ENCODE measurements around the gene DCBLD2.

Gene DCBLD2

DNA sequence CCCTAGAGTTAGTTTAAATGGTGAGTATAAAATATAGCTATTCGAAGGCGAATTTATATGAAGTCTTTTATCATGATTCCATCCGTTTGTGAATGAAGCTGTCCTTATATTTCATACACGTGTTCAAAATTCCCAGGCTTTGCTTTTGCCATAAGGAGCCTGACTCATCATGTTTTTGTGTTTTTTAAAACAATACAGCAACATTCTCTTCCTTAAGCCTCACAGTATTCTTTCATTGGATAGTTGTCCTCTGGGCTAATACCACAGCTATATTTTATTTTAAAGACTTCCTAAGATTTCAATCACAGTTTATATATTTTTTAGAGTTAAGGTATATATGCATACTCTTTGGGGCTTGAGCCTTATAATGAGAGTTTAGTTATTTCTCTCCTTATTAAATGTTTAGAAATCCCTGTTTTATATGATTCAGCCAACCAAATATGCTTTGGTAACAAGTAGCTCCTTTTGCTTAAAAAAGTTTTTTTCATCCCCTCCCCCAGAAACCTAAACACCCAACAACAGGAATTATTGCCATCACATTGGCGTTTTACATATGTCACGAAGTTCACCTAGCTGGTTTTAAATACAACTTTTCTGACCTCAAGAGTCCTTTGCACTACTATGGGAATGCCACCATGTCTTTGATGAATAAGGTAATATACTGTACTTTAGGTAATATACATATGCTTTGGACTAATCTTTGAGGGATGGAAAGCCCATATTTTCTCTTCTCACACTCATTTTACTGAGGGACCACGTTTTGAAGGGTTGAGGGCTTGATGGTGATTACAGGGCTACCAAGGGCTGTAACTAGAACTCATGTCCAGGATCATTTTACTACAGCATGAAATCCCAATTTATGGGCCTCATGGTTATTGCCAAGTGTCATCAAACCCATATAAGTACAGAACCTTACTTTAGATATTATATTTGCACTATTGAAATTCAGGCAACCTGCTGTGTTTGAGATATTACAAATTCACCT is 109.9 kb downstream of the DCBLD2 start:
- no peak for DNase-seq

DNA sequence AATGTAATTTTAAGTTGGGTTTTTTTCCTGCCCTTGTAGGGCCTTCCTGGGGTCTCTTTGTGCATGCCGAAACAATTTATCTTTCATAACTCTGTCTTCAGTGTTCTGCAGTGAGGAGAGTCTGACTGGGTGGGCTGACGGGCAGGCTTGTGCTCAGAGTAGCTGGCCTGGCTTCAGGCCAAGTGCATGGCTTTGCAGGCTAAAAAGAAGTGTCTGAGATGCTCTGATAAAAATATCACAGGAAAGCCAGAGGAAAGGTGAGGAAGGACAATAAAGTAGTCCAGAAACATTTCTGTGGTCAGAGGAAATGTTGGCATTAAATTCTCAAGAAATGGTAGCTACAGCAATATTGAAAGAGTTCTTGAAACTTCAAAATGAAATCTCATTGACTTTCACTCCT is 112.8 kb downstream of the DCBLD2 start:
- no peak for DNase-seq

DNA sequence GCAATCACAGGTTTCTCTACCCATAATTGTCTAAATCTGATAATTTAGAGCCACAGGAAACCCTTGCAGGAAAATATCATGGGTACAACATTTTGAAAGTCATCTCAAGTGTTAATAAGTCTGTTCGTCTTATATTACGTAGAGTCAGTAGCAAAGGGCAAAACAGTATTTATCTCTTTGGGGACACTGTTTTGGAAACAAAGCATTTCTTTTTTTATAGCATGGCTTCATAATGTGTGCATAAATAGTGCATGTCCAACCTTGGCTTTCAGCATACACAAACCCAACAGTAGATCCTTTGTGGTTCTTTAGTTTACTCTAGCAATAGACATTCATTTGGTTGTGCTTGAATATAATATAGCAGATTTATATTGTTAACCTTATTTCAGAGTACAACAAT is 114.3 kb downstream of the DCBLD2 start:
- no peak for DNase-seq

DNA sequence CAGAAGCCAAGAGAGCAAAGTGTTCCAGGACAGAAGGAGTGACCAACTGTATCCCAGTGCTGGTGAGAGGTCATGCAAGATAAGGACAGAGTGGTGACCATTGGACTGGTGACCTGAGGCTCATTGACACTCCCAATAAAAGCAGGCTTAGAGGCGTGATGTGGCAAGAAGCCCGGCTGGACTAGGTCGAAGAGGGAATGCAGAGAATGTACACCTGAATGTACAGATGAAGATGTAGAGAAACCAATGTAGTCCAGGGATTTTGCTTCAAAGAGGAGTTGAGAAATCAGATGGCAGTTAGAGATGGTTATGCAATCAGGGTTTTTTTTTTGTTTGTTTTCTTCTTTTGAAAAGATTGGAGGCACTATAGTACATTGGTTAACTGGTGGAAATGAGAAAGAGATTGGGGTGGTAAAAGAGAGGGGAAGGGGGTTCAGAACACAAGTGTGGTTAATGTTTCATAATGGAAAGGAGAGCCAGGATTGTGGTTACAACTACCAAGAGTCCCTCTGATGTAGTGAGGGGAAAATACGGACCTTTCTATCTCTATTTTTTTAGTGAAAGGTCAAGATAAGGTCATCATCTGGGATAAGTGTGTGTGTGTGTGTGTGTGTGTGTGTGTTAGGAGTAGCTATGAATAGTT is 115.0 kb downstream of the DCBLD2 start:
- peak in 1 of 4 experiments; percentile 38 for DNase-seq

DNA sequence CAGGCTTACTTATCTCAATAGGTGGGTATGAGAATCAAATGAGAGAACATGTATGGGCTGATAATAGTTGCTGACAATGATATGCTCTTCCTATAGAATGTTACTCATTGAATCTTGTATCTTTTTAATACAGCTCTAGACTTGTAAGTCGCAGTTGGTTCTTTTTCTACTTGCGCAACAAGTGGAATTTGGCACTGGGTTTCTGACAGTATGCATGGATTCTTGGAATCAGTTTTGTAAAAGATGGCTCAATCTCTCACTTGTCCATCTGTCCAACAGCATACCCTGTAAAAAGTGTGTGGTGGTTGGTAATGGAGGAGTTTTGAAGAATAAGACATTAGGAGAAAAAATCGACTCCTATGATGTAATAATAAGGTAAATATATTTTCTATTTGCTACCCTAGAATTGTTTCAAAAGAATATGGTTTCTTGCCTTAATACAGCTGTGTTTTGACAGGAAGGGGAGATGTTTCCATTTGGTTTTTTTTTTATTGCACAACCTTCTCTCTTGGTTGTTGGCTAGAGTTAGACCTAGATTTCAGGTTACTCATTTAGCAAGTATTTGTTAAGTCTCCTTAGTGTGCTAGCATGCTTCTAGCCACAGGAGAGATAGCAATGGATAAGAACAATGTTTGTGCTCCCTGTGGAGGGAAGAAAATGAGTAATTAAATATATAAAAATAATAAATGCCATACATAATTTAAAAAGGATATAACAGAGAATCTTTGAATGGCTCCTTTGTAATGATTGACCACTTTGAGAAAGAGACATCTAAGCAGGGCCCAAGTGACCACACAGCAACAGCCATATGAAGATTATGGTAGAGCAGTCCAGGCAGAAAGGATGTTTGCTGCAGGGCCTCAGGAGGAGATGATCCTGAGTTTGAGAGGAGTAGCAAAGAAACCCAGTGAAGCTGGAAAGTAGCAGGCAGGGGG is 116.6 kb downstream of the DCBLD2 start:
- DNase-seq, result no peak

DNA sequence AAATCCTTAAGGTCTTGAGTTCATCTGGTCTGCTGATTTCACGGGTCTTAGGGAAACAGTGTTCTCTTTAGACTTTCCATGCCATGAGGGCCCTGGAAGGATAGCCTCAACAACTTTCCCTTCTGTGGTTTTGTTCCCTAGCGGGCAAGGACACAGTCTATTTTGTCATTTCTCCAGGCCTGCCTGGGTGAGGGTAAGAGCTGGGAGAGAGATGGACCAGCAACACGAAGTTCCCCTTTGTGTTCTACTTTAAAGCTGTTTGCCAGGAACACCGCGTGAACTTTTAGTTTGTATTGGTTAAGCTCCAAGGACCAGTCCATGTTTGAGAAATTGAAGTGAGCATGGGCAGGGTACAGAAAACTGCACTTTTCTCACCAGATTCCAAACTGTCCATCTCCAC is 117.5 kb downstream of the DCBLD2 start:
- peak; percentile 18 to 42 (median 40) for DNase-seq

DNA sequence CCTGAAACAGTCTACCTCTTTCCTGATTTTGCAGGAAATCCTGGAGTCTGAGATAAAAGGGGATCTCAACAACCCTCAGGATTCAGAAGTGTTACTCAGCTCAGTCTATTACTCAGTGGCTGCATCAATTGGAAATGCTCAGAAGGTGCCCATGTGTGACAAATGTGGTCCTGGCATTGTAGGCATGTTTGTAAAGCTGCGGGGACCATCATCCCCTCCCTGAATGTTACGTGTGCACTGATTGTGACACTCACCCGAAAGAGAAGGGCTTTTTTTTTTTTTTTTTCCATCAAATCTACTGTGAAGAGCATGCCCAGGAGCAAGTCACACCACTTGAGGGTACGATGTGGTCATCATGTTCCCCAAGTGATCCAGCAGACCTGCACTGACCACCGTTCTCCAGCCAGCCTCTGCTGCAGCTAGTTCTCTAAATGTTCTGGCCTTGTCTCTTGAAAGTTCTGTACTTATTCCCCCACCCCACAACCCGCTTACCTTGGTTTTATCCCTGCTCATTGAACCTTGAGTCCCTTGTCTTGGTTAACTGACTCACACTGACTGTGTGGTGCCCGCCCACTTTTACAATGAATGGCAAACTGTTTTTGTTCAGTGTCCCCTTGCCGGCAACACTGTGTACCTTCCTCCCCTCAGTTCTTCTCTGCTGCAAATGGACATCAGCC is 118.5 kb downstream of the DCBLD2 start:
- no peak for DNase-seq

DNA sequence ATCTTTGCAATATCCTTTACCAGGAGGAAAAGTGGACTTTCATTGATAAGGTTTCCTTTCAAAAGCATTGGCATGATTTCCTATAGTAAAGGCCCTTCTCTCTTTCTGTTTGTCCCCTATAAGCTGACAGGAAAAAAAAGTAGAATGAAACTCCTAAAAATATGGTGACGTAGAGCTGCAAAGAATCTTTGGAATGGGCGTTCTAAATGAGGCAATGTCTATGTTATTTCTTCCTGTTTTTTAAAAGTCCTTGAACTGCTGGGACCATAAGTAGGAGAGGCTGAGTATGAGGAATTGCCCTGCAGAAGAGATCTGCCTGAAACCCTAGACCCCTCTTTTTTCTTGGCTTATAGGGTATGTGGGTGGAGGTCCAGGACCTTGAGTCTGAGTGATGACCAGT is 121.2 kb downstream of the DCBLD2 start:
- no peak for DNase-seq

DNA sequence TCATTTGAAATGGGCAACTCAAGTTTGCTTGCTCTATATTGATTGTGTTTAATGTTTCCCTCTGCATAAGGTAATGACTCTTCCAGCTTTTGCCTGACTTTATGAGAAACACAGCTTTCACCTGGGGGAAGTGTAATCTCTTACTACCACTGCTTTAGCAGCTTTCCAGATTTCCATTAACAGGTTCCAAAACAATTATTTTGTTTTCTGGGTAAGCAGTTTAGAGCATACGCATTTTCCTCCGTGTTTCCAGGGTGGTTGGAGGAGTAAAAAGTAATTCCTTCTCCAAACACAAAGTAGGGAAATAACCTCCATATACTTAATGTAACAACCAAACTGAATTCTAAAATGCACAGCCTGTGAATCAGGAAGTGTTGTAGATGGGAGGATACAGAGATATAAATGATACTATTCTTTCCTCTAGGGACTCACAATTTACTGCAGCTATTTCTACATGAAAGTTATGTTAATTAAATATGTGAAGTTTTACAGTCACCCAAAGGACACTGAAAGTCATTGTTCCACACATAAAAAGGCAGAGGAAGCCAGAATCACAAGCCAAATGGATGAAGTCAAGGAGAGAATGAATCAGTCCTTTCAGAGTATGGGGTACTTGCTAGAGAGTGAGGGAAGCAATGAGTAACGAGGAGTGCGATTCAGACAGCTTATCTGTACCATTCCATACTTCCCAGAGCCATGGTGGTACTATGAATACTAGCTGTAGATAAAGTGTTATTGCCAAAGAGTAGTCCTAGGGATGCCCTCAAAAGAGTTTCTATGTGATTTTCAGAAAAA is 121.8 kb downstream of the DCBLD2 start:
- DNase-seq, result no peak

DNA sequence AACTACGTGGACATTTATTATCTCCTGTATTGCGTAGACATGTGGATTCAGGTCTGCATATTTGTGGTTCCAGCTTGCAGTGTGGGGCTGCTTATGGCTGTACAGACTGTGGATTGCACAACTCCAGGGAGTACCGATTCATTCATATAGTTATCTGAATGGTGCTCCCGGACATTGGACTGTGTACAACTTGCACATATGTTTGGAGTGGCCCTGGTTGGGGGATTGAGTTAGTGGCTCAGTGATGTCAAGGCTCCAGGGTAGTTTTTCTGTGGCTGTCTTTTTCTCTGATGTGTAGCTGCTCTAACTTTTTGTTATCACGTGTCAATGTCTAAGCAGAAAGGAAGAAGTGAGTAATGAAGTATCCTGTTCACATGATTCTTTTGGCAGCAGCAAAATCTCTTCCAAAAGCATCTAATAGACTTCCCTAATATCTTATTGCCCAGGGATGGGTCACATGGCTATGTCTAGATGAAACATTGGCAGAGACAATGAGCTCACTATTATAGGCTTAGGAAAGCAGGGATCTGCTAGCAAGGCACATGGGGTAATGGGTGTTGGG is 122.6 kb downstream of the DCBLD2 start:
- peak; percentile 65 to 92 (median 80) for DNase-seq

DNA sequence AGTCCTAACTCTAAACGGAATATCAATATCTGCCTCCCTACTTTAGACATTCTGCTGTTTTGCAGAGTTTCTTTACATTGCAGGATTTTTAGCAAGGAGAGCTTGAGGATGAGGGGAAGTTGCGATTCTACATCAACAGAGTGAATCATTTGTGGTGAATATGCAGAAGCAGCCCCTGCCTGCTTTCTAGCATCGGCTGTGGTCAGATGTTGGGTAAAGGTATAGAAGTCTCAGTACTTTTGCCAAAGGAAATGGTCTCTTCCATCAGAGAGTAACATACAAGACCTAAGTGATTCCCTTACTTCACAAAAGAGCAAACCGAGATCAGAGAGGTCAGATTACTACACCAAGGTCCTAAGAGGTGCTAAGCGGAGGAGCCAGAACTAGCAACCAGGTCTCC is 123.1 kb downstream of the DCBLD2 start:
- DNase-seq, result peak; percentile 65 to 87 (median 76)

DNA sequence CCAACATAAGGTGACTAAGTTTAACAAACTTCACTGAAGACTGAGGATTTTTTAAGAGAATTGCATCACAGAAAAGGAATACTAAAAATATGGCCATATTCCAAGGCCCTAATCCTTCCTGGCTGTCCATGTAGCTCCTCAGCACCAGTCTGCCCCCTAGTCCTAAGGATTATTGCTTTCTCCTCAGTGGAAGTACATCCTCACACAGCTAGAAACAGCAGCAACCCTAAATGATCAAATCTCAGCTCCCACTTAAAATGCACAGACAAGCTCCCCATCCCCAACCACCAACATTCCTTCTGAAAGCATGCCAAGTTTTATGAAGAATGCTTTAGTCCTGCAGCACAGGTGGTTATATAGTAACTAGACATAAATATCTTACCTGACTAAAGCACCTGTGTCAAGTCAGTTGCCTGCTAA is 123.7 kb downstream of the DCBLD2 start:
- DNase-seq, result no peak

DNA sequence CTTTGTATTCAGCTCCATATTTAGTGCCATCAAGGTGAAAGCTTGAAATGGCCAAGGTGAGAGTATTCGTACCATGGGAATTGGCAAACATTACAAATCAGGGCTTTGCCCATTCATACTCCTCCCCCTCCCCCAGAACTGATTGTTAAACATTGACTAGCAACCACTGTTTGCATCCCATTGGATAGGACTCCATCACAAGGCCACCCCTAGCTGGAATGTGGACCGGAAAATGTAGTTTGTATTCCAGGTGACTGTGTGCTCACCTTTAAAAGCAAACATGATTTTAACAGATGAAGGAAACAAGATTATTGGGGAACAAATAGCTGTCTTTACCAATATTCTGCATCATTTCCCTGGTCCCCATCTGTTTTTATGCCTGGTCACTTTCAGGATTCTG is 124.2 kb downstream of the DCBLD2 start:
- no peak for DNase-seq

DNA sequence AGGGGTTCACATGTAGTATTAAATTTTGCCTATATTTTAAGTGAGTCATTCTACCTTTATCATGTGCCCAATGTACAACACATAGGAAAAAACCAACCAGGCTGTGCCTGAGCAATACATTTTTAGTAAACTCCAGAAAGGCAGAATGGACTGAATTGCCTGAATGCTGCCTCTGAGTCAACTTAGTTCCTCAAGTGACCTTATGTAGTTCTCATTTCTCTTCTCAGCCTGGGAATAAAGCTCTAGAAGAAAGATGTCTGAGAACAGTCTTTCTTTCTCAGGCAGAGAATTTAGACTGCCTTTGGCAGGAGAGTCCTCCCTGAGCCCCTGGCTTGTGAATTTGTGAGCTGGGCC is 125.4 kb downstream of the DCBLD2 start:
- DNase-seq, result peak; percentile 55 to 85 (median 70)

DNA sequence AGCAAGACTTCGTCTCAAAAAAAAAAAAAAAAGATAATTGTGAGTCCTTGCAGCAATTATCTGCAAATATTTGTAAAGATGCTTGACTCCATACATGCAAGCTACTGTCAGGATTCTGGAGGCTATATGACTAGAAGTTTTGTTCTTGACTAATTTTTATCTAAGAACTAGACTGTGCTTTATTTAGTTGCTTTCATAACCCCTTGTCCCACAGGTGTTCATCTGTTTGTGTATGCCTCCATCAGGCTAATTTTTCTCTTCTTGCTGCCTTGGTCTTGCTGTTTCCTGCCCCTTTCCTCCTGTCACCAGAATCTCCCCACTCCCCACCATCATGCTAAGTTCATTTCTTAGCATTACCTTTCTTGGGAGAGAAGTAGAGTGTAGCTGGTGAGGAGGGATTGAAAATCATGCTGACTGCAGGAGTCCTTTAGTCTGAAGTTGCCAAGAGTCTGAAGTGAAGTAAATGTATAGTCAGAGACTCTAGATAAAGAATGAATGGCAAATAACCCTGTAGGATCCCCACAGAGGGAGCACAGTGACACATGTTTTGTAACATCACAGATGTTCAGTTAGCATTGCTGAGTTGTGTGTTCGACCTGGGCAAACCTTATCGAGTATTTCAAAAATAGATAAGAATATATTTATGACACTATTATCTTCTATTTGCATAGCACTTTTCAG is 125.9 kb downstream of the DCBLD2 start:
- no peak for DNase-seq

DNA sequence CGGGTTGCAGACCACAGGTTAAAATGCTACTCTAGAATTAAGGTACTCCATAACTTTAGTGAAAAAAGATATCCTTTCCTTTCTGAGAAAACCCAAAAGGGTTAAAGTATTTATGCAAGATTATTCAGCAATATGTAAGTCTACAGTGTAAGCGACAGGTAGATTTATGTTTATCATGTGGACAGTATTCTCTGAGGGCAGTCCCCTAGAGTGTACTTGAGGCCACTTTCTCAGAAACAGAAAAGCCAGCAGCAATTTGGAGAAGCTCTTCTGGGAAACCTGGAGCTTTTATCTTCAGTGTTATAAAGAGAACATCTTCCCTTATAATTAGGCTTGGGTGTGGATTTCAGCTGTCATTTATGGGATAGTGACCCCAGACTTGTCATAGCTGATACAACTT is 129.5 kb downstream of the DCBLD2 start:
- no peak for DNase-seq

DNA sequence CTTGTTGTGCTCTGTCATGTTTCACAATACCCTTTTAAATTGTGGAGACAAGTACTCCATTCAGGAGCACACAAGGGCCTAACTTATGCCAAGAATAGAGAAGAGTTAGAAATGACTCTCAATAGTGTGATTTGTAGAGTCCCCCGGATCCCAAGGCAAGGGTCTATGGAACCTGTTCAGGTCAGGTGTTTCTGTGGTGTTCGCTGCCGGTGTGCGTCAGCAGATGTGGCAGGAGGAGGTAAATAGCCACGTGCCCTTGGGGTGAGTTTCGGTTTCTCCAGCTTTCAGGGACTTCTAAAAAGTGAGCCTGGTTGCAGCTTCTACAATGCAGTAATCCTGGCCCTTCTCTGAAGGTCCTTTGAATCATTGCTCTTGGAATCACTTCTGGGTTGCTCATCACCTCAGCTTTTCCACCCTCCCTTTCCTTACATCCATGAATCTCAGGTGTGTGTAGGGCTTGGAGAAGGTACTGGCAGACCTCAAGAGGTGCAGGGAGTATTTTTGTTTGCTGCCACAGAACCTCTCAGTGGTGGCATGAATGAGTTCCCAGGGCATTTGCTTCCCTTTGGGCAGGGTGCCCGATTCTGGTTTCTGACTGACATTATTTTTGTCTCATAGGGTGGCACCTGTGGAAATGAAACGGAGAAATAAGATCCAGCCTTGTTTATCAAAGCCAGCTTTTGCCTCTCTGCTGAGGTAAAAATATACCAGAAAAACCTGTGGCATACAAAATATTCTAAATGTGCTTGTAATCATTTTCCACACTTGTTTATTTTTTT is 131.0 kb downstream of the DCBLD2 start:
- DNase-seq, result no peak

DNA sequence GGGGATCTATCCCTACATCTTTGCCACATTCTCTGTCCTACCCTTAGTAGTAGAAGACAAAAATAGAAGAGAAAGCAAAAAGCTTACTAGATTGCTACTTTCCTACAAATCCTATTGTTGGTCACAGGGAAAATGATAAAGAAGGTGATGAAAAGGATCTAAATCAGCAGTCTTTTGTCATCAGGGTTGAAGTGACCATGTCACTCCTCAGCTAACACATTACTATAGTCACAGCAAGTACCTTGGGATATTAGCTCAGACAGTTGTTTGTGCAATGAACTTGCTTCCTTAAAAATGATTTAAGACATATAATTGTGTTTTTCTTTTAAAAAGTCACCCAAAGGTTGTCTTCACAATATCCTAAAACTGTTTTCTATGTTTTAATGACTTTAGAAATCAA is 132.0 kb downstream of the DCBLD2 start:
- peak; percentile 32 to 75 (median 56) for DNase-seq

DNA sequence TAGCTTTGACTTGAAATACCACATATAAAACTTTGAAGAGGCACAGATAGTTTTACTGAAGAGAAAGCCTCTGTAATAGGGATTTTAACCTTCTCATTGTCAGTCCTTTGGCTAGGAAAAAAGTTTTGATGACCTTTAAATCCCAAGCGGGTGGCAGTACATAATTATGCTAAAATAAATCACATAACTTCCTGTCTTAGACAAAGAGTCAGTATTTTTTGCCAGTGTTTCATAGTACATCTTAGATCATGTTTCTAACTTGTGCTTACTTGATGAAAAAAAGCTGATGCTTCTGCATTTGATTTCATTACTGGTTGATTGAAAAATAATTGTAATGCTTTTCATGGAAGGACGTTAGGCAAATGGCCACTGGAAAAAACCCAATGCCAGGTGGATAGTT is 132.5 kb downstream of the DCBLD2 start:
- peak in 2 of 4 experiments; percentile 33 to 39 for DNase-seq

DNA sequence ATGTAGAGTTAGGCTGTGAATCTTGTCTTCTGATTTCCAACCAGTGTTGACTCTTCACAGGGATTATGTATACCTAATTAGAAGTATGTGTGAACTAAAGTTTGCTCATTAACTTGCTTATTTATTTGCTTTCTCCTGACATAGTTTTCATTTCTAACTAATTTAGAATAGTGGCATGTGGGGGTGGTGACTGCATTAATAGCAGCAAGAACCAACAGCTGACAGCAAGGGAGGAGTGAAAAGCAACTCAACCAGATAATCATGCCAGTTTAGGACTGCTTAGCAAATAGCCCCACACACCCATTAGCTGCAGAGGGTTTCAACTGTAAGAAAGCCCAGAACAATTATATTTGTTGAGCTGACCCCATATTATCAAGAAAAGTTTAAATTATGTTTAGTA is 134.6 kb downstream of the DCBLD2 start:
- DNase-seq, result no peak
